T-helper 2 cell treated with Interferon-gamma antibody and Interleukin-4, amounts not matched to agents 5 μg/mL and 100 μg/mL, for 36 hours (primary cell): ENCODE results near the gene ZACN.

Source experiments
- DNase-seq: peaks from one replicate; pipeline ENCODE4 v3.0.0; 2021; ENCODE audit warnings: low spot score
- H3K27ac Mint-ChIP-seq: one replicate; pipeline ENCODE4 v1.8.0; 2021; ENCODE audit warnings: mild to moderate bottlenecking, mixed read lengths
- H3K27me3 Mint-ChIP-seq: one replicate; pipeline ENCODE4 v1.8.0; 2021; ENCODE audit warnings: low read depth, mixed read lengths
- H3K36me3 Mint-ChIP-seq: one replicate; pipeline ENCODE4 v1.8.0; 2021; ENCODE audit warnings: low read depth, mixed read lengths
- H3K4me1 Mint-ChIP-seq: one replicate; pipeline ENCODE4 v1.8.0; 2021; ENCODE audit warnings: low read depth, mixed read lengths
- H3K4me3 Mint-ChIP-seq: one replicate; pipeline ENCODE4 v1.8.0; 2022; ENCODE audit warnings: mild to moderate bottlenecking, moderate library complexity, mixed read lengths
- H3K9me3 Mint-ChIP-seq: one replicate; pipeline ENCODE4 v1.8.0; 2021; ENCODE audit warnings: mixed read lengths

The ZACN gene

DNA sequence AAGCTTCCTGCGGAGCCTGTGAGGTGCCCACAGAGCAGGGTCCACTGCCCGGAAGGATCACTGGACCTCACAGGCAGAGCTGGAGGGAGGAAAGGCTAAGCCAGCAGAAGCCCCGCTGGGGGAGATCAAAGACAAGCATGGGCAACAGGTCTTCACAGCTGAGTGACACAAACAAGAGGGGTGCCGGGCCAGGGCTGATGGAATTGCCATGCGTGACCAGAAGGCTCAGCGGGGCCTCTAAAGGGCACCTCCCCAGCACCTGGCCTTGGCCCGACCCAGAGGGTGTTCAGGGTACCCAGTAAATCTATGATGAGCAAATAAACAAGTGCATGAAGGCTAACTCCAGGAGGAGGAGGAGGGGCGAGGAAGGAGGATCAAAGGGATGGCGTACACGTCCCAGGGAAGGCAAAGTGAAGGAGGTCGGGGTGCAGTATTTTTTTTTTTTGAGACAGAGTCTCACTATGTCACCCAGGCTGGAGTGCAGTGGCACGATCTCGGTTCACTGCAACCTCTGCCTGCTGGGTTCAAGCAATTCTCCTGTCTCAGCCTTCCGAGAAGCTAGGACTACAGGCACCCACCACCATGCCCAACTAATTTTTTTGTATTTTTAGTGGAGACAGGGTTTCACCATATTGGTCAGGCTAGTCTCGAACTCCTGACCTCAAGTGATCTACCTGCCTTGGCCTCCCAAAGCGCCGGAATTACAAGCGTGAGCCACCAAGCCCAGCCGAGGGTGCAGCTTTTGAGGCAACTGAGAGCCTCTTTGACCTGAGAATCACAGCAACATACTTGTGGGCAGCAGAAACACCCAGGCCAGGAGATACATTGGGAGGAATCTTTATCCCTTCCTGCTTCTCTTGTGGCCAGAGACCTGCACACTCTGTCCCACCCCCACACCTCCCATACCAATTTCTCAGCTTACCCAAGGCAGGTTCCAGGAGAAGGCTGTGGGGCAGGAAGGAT is 40.7 kb downstream of the ZACN start:
- Mint-ChIP-seq H3K4me3 (no peak overlapping the region), H3K4me1 (peaks cover 9% of the 10 kb centered on the region), H3K27ac (no peak overlapping the region), H3K9me3 (no peaks in the 10 kb centered on the region), H3K36me3 (no peaks in the 10 kb centered on the region), H3K27me3 (no peaks in the 10 kb centered on the region)
- no peak for DNase-seq

DNA sequence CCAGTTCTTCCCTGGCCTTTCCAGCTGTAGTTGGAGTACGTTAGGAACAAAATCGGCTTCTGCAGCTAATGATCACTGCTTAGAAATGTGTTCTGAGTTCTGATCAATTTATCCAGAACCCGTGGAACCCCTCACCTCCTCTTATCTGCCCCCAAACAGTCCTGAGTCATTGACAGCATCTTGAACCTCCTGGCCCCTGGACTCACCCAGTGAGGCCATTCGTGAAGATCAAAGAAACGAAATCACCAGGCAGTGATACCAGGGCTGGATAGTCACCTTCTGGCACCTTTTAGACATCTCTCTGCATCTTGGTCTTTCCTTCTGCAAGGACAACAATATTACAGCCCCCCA is 41.7 kb downstream of the ZACN start:
- Mint-ChIP-seq H3K27ac (peak overlapping the region; percentile 47), H3K9me3 (no peaks in the 10 kb centered on the region), H3K27me3 (no peaks in the 10 kb centered on the region), H3K36me3 (no peaks in the 10 kb centered on the region), H3K4me3 (no peak overlapping the region), H3K4me1 (peaks cover 9% of the 10 kb centered on the region)
- no peak for DNase-seq

DNA sequence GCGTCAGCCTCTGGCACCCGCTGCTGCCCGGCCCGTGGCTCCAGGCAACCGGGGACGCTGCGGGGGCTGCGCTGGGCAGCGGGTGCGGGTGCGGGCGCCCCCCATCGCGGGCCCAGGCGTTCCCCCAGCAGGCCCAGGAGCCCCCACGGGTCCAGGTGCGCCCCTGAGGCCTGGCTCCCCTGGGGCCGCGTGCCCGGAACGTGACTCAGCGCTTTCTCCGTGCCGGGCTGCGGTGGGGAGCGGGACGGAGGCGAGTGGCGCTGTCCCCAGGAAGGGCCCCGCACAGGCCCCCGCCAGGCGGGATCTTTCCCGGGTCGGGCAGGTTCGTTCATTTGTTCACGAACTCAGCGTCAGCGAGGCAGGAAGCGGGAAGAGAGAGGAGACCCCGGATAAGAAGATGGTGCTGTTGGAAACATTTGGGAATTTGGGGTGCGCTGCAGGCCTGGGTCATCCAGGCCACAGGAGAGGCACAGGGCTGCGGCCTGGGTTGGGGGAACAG is 43.0 kb downstream of the ZACN start:
- no peaks in the 10 kb centered on the region for H3K36me3 Mint-ChIP-seq
- peaks cover 15% of the 10 kb centered on the region for H3K4me1 Mint-ChIP-seq
- H3K4me3 Mint-ChIP-seq, result peak overlapping the region; percentile 34
- no peaks in the 10 kb centered on the region for H3K9me3 Mint-ChIP-seq
- H3K27ac Mint-ChIP-seq, result peak overlapping the region; percentile 67
- H3K27me3 Mint-ChIP-seq, result no peaks in the 10 kb centered on the region
- no peak for DNase-seq

DNA sequence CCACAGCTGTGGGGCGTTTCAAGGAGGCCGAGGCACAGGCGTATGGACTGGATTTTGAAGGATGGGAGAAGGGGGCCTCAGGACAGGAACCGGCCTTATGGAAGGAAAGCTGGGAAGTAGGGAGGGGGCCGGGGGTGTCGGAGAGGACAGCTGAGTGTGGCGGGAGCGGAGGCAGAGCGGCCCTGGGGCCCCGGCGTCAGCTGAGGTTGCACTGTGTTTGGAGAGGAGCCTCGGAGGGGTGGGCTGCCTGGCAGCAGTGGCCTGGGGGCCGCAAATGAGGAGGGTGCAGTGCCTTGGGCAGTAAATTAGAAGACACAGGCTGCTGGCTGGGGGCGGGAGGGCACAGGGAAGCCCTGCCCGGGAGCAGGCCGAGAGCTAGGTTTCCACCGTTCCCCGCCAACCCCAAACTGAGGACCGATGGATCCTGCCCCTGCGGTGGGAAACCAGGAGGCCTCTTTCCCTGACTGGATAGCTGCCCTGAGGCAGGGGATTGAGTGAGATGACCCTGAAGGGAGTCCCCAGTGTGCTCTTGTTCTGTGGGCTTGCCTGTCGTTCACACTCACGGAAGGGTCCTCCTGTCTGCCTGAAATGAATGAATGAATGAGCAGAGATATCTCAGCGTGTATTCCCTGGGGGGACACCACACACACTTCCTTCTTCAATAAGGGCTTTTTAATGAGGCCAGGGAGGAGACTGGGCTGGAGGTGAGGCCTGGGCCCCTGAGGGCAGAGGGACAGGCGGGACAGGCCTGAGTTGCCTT is 43.6 kb downstream of the ZACN start:
- peak overlapping the region; percentile 77 for H3K27ac Mint-ChIP-seq
- no peak for DNase-seq
- no peaks in the 10 kb centered on the region for H3K9me3 Mint-ChIP-seq
- peak overlapping the region; percentile 34 for H3K4me3 Mint-ChIP-seq
- H3K36me3 Mint-ChIP-seq, result no peaks in the 10 kb centered on the region
- H3K27me3 Mint-ChIP-seq, result no peaks in the 10 kb centered on the region
- peaks cover 19% of the 10 kb centered on the region for H3K4me1 Mint-ChIP-seq

DNA sequence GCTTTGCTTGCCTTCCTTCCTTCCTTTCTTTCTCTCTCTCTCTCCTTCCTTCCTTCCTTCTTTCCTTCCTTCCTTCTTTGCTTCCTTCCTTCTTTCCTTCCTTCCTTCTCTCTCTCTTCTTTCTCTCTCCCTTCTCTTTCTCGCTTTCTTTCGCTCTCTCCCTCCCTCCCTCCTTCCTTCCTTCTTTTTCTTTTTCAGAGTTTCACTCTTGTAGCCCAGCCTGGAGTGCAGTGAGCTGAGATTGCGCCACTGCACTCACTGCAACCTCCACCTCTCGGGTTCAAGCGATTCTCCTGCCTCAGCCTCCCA is 44.2 kb downstream of the ZACN start:
- H3K36me3 Mint-ChIP-seq, result no peaks in the 10 kb centered on the region
- DNase-seq, result no peak
- no peaks in the 10 kb centered on the region for H3K27me3 Mint-ChIP-seq
- peak overlapping the region; percentile 9 for H3K4me3 Mint-ChIP-seq
- H3K9me3 Mint-ChIP-seq, result no peaks in the 10 kb centered on the region
- peaks cover 19% of the 10 kb centered on the region for H3K4me1 Mint-ChIP-seq
- H3K27ac Mint-ChIP-seq, result peak overlapping the region; percentile 77

DNA sequence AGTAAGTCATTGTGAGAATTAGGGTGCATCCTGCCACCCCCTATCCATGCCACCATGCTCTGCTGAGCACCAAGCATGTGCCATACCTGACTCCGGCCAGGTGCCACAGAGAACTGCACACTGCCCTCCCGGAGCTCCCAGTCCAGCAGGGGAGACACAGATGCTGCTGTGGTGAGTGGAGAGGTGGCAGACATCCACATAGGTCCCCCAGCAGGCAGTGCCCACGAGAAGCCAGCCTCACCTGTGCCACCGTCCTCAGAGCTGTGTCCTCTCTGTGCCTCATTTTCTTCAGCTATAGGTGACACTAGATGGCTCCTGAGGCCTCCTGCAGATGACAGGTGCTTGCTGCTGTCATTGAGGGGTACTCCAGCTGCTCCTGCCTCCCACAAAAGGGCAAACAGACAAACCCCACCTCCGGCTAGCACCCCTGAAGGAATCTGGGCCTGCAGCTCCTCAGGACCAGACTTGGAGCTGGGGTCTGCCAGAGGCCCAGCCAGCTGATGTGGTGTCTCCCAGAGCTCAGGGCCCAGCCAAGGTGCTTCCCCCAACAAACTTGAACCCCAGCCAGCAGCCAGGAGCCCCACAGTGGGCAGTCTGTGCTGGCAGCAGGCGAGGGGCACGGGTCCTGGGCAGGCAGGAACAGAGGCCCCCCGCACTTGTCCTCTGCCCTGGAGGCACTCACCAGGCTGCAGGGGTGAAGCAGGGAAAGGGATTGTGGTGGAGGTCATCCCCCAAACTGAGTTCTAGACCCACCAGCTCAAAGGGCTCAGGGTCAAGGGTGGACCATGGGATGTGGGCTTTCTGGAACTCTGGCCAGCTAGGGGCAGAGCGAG is 45.0 kb downstream of the ZACN start:
- DNase-seq, result no peak
- H3K36me3 Mint-ChIP-seq, result no peaks in the 10 kb centered on the region
- H3K27ac Mint-ChIP-seq, result no peak overlapping the region
- no peaks in the 10 kb centered on the region for H3K9me3 Mint-ChIP-seq
- H3K4me1 Mint-ChIP-seq, result peaks cover 19% of the 10 kb centered on the region
- H3K27me3 Mint-ChIP-seq, result no peaks in the 10 kb centered on the region
- no peak overlapping the region for H3K4me3 Mint-ChIP-seq

DNA sequence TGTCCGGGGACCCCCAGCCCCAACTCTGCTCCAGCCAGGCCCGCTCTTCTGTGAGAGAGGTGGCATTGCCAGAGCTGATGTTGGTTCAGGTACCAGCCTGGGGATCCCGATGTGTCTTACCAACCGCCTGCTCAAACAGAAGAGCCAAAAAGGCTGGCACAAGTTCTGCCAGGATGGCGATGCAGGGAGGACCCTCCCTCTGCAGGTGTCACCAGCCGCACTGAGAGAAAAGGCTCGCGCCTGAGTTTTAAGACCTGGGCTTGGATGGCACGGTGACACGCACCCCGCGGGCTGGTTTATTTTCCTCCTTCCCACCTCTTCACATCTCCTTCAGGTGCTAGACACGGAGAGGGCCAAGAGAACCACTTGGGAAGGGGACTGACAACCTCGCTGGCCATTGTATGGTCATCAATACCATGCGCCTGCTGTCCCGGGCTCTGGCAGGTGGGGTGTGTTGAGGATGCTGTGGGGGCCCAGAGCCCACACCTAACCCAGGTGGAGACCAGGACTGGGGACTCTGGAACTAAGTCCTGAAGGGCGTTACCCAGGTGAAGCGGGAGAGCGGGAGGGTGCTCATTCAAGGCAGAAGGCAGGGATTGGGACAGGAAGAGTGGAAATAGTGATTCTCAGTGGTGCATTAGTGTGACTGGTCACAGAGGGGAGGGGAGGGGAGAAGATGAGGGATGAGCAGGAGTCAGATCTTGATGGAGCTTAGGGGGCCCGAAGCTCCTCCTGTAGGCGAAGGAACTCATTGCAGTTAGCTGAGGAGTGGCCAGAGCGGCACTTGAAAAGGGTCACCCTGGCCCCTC is 45.8 kb downstream of the ZACN start:
- Mint-ChIP-seq H3K4me1 (peaks cover 19% of the 10 kb centered on the region), H3K36me3 (no peaks in the 10 kb centered on the region), H3K27ac (no peak overlapping the region), H3K9me3 (no peaks in the 10 kb centered on the region), H3K4me3 (no peak overlapping the region), H3K27me3 (no peaks in the 10 kb centered on the region)
- no peak for DNase-seq

DNA sequence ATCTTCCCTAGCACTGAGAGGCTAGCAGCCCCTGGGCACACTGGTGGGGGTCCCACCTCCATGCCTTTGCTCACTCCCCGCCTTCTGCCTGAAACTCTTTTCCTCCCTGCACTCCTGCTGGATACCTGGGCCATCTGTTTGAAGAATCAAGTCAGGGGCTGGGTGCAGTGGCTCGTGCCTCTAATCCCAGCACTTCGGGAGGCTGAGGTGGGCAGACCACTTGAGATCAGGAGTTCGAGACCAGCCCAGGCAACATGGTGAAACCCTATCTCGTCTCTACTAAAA is 46.4 kb downstream of the ZACN start:
- Mint-ChIP-seq H3K27me3 (no peaks in the 10 kb centered on the region), H3K4me1 (peaks cover 19% of the 10 kb centered on the region), H3K27ac (no peak overlapping the region), H3K36me3 (no peaks in the 10 kb centered on the region), H3K4me3 (no peak overlapping the region), H3K9me3 (no peaks in the 10 kb centered on the region)
- no peak for DNase-seq

DNA sequence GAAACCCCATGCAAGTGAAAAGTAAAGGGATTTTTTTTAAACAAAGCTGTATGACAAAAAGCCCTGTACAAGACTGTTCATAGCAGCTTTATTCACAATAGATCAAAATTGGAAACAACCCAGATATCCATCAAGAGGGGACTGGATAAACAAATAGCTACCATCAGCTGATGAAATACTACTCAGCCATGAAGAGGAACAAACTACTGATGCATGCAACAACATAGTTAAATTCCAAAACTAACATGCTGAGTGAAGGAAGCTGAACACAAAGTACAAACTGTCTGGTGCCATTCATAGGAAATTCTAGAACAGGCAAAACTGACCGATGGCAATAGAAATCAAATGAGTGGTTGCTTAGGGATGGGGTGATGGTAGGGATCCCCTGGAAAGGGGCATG is 46.9 kb downstream of the ZACN start:
- Mint-ChIP-seq H3K9me3 (no peaks in the 10 kb centered on the region), H3K27ac (no peak overlapping the region), H3K4me3 (no peak overlapping the region)

DNA sequence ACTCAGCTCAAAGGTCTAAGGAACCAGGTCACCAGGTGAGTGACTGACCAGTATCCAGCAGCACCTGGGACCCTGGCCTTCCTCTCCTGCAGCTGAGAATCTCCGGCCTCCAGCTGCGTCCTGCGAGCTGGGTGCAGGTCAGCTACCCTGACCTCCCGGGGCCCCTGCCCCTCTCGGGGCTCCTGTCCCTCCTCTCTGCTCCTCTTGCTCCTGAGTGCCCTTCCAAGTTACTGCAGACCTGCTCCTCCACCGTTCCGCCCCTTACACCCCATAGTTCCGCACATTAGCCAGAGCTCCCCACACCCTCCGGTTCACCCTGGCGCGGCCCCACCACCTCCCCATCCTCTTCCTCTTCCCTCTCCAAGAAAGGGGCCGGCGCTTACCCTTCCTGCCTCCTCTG is 51.5 kb downstream of the ZACN start:
- Mint-ChIP-seq H3K4me3 (no peak overlapping the region), H3K4me1 (peaks cover 18% of the 10 kb centered on the region)
- no peak for DNase-seq

More for the DNA sequence above, 46.9 kb downstream of the ZACN start:
- Mint-ChIP-seq H3K27me3 (no peaks in the 10 kb centered on the region), H3K4me1 (peaks cover 16% of the 10 kb centered on the region), H3K36me3 (no peaks in the 10 kb centered on the region)
- DNase-seq, result no peak

DNA sequence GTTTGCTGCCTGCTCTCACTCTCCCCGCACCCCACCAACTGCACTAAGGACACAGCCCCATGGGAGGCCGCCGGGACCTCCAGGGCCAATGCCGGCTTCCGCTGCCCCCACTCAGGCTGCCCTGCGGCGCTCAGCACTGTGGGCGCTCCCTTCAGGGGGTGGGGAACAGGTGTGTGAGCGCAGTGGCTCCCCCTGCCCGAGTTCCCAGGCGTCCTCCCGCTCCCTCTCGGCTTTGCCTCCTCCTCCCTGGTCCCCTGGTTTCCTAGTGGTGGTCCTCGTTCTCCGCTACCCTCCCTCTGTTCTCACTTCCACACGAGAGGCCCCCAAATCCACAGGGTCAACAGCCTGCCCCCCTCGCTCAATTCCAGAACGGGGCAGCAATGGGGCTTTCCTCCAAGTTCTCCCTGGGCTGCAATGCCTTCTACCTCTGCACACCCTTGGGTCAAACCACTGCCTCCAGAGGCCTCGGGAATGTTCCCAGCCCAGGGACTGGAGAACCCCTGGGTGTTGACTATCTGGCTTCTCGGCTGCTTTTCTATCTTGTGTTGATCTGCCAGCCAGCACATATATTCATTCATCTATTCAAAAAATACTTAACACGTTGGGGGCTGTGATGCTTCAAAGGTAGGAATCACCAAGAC is 52.2 kb downstream of the ZACN start:
- peaks cover 18% of the 10 kb centered on the region for H3K4me1 Mint-ChIP-seq
- no peaks in the 10 kb centered on the region for H3K27me3 Mint-ChIP-seq
- H3K27ac Mint-ChIP-seq, result no peak overlapping the region

More for the DNA sequence above, 51.5 kb downstream of the ZACN start:
- Mint-ChIP-seq H3K27ac (no peak overlapping the region), H3K9me3 (no peaks in the 10 kb centered on the region), H3K36me3 (no peaks in the 10 kb centered on the region), H3K27me3 (no peaks in the 10 kb centered on the region)

DNA sequence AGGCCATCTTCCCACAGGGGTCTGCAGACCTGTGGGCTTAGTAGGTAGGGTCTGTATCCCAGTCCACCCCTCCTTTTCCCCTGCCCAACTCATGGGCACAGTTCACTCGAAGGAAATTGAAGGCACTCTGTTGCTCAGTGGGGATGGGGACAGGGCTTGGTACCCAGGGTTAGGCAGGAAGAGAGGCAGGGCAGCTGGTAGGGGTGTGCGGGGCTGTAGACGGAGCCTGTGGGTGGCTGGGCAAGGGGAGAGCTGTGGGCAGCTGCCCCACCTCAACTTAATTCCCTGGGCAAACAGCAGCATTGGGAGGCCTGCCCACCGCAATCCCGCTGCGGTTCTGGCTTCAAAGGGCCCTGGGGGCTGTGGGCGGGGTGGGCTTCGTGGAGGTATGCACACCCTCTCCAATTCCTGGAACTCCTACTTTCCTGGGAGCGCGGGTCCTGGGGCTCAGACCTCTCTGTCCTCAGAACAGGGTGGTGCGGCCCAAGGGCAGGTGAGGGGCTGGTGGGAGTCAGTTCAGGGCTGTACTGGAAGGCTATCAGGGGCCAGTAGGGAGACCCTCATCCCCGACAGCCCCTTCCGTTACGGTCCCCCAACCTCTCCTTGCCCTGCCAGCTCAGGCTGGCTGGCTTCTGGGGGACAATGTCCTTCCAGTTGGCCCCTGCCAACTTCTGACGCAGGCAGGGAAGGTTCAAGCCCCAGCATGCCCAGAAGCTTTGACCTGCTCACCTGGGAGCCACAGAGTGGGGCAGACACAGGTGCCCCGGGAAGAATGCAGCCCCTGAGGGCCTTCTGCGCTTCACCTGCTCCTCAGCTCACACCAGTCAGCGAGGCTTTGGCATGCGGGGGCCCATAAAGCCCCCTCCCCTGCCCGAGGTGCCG is 53.0 kb downstream of the ZACN start:
- no peaks in the 10 kb centered on the region for H3K9me3 Mint-ChIP-seq
- H3K27ac Mint-ChIP-seq, result no peak overlapping the region
- H3K36me3 Mint-ChIP-seq, result no peaks in the 10 kb centered on the region
- H3K27me3 Mint-ChIP-seq, result no peaks in the 10 kb centered on the region
- peaks cover 12% of the 10 kb centered on the region for H3K4me1 Mint-ChIP-seq
- no peak overlapping the region for H3K4me3 Mint-ChIP-seq
- DNase-seq, result no peak

More for the DNA sequence above, 52.2 kb downstream of the ZACN start:
- no peak overlapping the region for H3K4me3 Mint-ChIP-seq
- no peak for DNase-seq
- no peaks in the 10 kb centered on the region for H3K36me3 Mint-ChIP-seq
- no peaks in the 10 kb centered on the region for H3K9me3 Mint-ChIP-seq
